Measurements from ENCODE around the gene AP4M1. TPM values are rescaled to one million over a fixed set of nuclear protein-coding genes. Genes with fewer than 3 reads are reported as not detected.

Gene AP4M1
- total and polyA plus RNA-seq, 9 of the 15 experiments (the other 6 are each of a cell fraction or from before 2014, with no cell fraction given): 1.3 to 30.9 (median 14.1) TPM

DNA sequence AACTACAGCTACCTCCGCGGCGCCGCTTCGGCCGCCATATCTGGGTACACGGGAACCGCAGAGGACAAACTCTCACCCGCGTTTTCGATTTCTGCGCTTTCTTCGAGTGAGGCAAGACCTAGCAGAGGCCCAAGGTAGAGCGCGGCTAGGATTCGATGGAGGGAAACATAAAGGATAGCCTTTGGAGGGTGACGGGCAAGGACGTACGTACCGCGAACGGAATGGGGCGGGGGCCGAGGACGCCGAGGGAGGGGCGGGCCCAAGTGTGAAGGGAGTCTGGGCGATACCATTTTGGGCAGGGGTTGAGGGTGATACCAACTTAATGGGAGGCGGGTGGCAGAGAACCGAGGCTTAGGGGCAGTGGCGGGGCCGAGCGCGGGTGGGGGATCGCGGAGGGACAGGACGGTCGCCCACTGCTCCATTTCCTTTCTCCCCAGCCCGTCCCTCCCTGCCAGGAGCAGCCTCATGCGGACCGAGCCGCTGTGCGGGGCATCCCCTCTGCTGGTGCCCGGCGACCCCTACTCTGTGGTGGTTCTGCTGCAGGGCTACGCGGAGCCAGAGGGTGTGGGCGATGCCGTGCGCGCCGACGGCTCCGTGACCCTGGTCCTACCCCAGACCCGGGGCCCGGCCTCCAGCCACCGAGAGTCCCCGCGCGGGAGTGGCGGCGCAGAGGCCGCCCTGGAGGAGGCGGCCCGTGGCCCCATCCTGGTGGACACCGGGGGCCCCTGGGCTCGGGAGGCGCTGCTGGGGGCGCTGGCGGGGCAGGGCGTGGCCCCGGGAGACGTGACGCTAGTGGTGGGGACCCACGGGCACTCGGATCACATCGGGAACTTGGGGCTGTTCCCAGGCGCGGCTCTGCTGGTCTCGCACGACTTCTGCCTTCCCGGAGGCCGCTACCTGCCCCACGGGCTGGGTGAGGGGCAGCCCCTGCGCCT lies 25.8 kb downstream of the AP4M1 start, which contains the start of gene MBLAC1 (continued):
- TF ChIP-seq, protein P1, sequence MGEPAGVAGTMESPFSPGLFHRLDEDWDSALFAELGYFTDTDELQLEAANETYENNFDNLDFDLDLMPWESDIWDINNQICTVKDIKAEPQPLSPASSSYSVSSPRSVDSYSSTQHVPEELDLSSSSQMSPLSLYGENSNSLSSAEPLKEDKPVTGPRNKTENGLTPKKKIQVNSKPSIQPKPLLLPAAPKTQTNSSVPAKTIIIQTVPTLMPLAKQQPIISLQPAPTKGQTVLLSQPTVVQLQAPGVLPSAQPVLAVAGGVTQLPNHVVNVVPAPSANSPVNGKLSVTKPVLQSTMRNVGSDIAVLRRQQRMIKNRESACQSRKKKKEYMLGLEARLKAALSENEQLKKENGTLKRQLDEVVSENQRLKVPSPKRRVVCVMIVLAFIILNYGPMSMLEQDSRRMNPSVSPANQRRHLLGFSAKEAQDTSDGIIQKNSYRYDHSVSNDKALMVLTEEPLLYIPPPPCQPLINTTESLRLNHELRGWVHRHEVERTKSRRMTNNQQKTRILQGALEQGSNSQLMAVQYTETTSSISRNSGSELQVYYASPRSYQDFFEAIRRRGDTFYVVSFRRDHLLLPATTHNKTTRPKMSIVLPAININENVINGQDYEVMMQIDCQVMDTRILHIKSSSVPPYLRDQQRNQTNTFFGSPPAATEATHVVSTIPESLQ (CRISPR knock-in tag; IDR thresholded peaks at IDR 0.05): peak; percentile 93
- TF ChIP-seq RUNX1 (IDR thresholded peaks at IDR 0.05; ENCODE audit: low read depth) (no peak), ZNF785 (CRISPR knock-in tag; IDR thresholded peaks at IDR 0.05) (no peak), ZNF140 (CRISPR knock-in tag; IDR thresholded peaks at IDR 0.05) (no peak), SMAD2 (IDR thresholded peaks at IDR 0.05; ENCODE audit: low read depth, low read length) (no peak), HIVEP1 (CRISPR knock-in tag; IDR thresholded peaks at IDR 0.05) (0 out of 2 replicates have a peak, but pooled peaks have one; percentile 35), ZNF764 (CRISPR knock-in tag; IDR thresholded peaks at IDR 0.05; ENCODE audit: low read depth) (no peak), ZNF445 (CRISPR knock-in tag; IDR thresholded peaks at IDR 0.05; ENCODE audit: low read depth) (no peak), JUND (IDR thresholded peaks at IDR 0.05; ENCODE audit: borderline replicate concordance, low read depth, low read length) (peak; percentile 98), JUND (tag; IDR thresholded peaks at IDR 0.05; ENCODE audit: borderline replicate concordance, low read depth, low read length) (no peak), CCAR2 (IDR thresholded peaks at IDR 0.05; ENCODE audit: low read depth, low read length) (no peak), RFX5 (IDR thresholded peaks at IDR 0.05; ENCODE audit: low read depth, low read length) (no peak), MTA3 (IDR thresholded peaks at IDR 0.05; ENCODE audit: borderline replicate concordance) (peak; percentile 60), HDGF (IDR thresholded peaks at IDR 0.05) (no peak), SMARCE1 (IDR thresholded peaks at IDR 0.05) (peak; percentile 21; the same call in 1 of the 2 replicates), ZNF507 (tag; conservative IDR thresholded peaks at IDR 0.05) (no peak), ZNF696 (CRISPR knock-in tag; conservative IDR thresholded peaks at IDR 0.05) (no peak), CREBBP (IDR thresholded peaks at IDR 0.05; ENCODE audit: low read depth, low read length) (no peak), RFX1 (IDR thresholded peaks at IDR 0.05) (no peak), GATAD2A (IDR thresholded peaks at IDR 0.05) (peak; percentile 27; the same call in 1 of the 2 replicates), EWSR1 (IDR thresholded peaks at IDR 0.05; ENCODE audit: borderline replicate concordance, low read depth, partially characterized antibody) (no peak), RCOR1 (IDR thresholded peaks at IDR 0.05; ENCODE audit: borderline replicate concordance in 1 of 2, low read depth in 2 of 2, low read length in 2 of 2) (peak in 1 of 2 experiments; percentile 2; a peak in 1 of 4 replicates), ZNF175 (CRISPR knock-in tag; IDR thresholded peaks at IDR 0.05; ENCODE audit: low read depth) (no peak)
- TF ChIP-seq, protein P2, sequence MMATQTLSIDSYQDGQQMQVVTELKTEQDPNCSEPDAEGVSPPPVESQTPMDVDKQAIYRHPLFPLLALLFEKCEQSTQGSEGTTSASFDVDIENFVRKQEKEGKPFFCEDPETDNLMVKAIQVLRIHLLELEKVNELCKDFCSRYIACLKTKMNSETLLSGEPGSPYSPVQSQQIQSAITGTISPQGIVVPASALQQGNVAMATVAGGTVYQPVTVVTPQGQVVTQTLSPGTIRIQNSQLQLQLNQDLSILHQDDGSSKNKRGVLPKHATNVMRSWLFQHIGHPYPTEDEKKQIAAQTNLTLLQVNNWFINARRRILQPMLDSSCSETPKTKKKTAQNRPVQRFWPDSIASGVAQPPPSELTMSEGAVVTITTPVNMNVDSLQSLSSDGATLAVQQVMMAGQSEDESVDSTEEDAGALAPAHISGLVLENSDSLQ (IDR thresholded peaks at IDR 0.05): no peak
- TF ChIP-seq, protein P3, sequence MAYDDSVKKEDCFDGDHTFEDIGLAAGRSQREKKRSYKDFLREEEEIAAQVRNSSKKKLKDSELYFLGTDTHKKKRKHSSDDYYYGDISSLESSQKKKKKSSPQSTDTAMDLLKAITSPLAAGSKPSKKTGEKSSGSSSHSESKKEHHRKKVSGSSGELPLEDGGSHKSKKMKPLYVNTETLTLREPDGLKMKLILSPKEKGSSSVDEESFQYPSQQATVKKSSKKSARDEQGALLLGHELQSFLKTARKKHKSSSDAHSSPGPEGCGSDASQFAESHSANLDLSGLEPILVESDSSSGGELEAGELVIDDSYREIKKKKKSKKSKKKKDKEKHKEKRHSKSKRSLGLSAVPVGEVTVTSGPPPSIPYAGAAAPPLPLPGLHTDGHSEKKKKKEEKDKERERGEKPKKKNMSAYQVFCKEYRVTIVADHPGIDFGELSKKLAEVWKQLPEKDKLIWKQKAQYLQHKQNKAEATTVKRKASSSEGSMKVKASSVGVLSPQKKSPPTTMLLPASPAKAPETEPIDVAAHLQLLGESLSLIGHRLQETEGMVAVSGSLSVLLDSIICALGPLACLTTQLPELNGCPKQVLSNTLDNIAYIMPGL (CRISPR knock-in tag; IDR thresholded peaks at IDR 0.05): peak; percentile 21; the same call in 1 of the 2 replicates

Measured in K562 (cell line).